Measurements from ENCODE around the gene NFAT5.
A peak's percentile ranks its signal among the peaks of the same experiment; 100 is the strongest.
"Not testable (repeated sequence)": the region's sequence is repeated elsewhere in the genome, so short reads cannot be mapped to it uniquely, and the experiment has no call there.

The NFAT5 gene

DNA sequence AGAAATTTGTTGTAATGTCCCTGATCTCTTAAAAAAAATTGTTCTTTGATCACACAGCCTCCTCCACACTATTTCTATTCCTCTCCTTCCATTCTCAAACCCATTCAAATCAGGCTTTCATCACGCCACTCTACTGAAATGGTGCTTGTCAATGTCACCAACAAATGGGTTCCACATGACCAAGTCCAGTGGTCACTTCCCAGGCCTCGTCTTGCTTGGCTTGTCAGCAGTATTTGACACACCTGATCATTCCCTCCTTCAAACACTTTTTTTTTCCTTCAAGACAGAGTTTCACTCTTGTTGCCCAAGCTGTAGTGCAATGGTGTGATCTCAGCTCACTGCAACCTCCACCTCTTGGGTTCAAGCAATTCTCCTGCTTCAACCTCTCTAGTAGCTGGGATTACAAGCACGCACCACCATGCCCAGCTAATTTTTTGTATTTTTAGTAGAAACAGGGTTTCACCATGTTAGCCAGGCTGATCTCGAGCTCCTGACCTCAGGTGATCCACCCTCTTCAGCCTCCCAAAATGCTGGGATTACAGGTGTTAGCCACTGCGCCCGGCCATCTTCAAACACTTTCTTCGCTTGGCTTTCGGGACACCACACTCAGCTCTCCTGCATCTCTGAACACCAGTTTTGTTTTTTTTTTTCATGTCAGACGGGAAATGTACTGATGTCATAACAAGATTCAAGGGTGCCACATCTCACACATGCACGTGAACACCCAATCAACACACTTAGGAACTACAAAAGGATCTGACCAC lies 142.3 kb downstream of the NFAT5 start:
- no peak for DNase-seq

DNA sequence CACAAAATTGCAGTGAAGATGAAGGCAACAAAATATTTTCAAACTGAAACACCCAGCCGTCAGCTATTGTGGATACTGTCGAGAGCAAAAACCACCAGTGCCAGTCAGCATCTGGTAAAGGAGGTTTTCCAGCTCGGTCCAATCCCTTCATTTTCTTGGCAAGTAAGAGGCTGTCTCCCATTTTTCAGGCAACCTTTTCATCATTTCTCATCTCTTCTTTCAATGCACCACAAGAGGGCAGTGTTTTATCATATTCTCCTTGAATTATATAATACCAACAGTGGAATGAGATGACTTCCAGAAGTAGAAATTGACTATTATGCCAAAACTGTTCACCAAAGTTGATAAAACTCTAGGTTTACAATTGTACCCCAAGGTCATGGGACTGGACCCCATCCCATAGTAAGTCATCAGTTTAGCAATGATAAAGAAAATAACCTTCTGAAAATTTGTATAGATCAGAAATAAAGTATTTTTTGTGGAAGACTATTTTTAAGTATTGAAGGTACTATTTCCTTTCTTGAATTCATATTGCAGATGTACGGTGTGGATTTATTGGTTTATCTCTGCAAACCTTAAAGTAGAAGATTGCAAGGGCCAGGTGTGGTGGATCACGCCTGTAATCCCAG lies 143.8 kb downstream of the NFAT5 start:
- no peak for DNase-seq

DNA sequence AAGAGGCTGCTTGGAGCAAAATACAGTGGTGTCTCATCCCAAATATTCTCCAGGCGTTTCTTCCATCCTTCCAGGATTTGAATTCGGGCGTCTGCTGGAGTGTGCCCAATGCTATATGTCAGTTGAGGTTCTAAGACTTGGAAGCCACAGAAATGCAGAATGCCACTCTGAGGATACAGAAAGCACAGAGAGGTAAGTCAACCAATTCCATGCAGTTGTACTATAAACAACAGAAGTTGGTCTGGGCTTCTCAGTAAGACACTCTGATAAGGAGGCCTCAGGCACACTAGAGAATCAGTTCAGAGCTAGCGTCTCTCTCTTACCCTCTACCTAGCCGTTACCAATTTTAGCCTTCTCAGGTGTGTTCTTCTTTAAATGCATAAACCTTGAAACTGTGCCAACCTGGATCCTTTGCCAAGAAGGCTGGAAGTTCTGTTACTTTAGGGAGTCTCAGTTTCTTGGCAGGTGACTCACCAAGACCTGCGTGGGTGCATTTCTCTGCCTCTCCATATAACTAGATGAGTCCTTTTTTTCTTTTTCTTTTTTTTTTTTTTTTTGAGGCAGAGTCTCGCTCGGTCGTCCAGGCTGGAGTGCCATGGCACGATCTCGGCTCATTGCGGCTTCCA lies 145.5 kb downstream of the NFAT5 start:
- DNase-seq = no peak

DNA sequence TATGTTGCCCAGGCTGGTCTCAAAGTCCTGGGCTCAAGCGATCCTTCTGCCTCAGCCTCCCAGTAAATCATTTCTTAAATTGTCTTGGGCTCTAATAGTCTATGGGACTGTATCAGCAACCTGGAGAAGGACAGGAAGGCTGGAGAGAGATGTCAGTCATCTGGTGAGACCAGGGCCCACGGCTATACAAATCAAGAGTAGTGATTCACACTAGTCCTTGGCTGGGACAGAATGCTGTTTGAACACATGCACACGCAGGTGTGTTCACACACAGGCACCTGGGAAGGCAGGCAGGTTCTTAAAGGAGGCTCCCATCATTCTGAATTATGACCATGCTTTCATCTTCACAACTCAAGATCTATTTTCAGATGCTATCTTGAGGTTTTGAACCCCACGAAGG lies 146.5 kb downstream of the NFAT5 start:
- no peak for DNase-seq

- no peak for DNase-seq
Observed at GRCh38 chr16:69712914-69713581, 147.3 kb downstream of the NFAT5 start.

- no peak for DNase-seq
Observed at GRCh38 chr16:69717066-69717465, 151.3 kb downstream of the NFAT5 start.

GRCh38 chr16:69718111-69718764 lies 152.5 kb downstream of the NFAT5 start:
- DNase-seq = no peak

- no peak for DNase-seq
Observed at GRCh38 chr16:69720822-69721430, 155.2 kb downstream of the NFAT5 start.

- no peak for DNase-seq
Observed at GRCh38 chr16:69721441-69721957, 155.7 kb downstream of the NFAT5 start.

DNA sequence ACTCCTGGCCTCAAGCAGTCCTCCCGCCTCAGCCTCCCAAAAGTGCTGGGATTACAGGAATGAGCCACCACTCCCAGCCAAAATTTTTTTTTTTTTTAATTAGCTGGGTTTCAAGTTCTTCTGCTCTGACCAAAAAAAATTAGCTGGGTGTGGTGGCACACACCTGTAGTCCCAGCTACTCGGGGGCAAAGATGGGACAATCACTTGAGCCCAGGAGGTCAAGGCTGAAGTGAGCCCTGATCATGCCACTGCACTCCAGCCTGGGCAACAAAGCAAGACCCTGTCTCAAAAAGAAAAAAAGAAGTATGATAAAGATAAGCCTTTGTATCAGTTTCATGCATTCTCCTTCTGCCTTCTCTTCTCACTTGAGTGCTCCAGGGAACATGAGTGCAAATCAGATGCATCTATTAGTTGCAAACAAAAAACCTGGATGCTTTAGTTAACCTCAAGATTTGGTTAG lies 158.7 kb downstream of the NFAT5 start:
- no peak for DNase-seq

GRCh38 chr16:69724981-69725479 lies 159.3 kb downstream of the NFAT5 start:
- no peak for DNase-seq

- DNase-seq = no peak
Observed at GRCh38 chr16:69725480-69726312, 159.9 kb downstream of the NFAT5 start.

- DNase-seq = peak; percentile 87
Observed at GRCh38 chr16:69726313-69727060, 160.7 kb downstream of the NFAT5 start, which contains the start of gene NQO1. Gene NQO1 (minus strand): TSS chr16:69726560. CDS start chr16:69726439, 121 bp downstream.

- no peak for DNase-seq
Observed at GRCh38 chr16:69727916-69728270, 162.1 kb downstream of the NFAT5 start.

DNA sequence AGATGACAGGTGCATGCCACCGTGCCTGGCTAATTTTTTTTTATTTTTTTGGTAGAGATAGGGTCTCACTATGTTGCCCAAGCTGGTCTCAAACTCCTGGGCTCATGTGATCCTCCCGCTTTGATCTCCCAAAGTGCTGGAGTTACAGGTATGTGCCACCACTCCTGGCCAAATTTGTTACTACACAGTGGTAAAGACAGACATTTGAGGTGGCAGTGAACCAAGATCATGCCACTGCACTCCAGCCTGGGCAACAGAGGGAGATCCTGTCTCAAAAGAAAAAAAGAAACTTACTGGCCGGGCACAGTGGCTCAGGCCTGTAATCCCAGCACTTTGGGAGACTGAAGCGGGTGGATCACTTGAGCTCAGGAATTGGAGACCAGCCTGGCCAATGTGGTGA lies 163.3 kb downstream of the NFAT5 start:
- not testable (repeated sequence) for DNase-seq

GRCh38 chr16:69731280-69731679 lies 165.5 kb downstream of the NFAT5 start:
- not testable (repeated sequence) for DNase-seq

- DNase-seq = no peak
Observed at GRCh38 chr16:69732101-69732500, 166.3 kb downstream of the NFAT5 start.

- no peak for DNase-seq
Observed at GRCh38 chr16:69741519-69741918, 175.8 kb downstream of the NFAT5 start.

DNA sequence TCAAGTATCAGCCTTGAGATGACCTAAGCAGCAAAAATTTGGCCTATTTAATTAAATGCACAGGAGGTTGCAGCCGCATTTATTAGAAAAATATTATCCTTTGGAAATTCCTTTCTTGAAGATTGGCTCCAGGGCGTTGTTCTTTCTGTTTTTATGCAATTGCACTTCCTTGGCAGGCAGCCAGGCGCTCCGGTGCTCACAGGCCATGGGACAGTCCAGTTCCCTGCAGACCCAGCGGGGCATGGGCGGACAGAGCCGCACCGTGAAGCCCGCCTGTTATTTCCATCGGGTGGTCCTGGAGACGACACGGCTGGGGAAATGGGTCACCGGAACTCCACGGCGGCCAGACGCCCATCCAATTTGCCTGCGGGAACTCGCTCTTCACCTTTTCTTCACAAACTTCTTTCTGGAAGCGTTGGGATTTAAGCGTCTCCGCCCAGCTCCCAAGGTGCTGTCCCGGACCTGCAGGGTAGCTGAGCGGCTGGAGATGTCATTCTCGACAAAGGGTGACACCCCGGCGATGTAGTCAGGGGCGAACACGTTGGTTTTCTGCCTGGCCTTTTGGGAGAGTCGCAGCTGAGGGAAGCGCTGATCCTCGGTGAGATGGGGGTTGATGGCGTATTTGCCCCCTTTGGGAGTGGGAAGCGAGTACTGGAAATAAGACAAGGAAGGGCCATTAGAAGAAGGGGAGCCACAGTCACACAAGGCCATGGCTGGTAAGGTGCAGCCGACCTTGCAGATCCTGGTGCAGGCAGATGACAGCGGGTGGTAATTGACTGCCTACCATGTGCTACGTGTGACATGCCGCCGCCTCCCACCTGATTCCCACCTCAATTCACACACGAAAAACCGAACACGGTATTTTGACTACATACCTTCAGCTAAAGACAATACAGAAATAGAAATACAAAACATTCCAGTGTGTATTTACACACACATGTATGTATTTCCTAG lies 176.5 kb downstream of the NFAT5 start:
- DNase-seq = no peak

Measured in stimulated activated CD4-positive, alpha-beta T cell treated with anti-CD3 and anti-CD28 coated beads, Interleukin-12 subunit alpha, Interleukin-12 subunit beta, amount 100 ng/mL, for 4 hours (primary cell).